GM23338 (cell line): ENCODE results near the gene TMED10. TPM values are rescaled to one million over a fixed set of nuclear protein-coding genes. Genes with fewer than 3 reads are reported as not detected.

Source experiments
- ATAC-seq: fragments of 200-7000 bp; cut with Tn5 transposase; 3 replicates; pipeline ENCODE4 v1.9.1; 2020
- DNase-seq: peaks from one replicate; pipeline ENCODE4 v3.0.0-alpha.2; 2015; ENCODE audit warnings: low spot score
- H2AFZ ChIP-seq: fragments of 200-600 bp; sonication (generic); 2 replicates; pipeline ENCODE4 v1.8.0; 2016; ENCODE audit warnings: antibody characterized with exemption, mild to moderate bottlenecking, moderate library complexity
- H3F3A ChIP-seq: fragments of 200-600 bp; sonication (generic); replicated peaks from 2 replicates; pipeline ENCODE4 v1.8.0; 2017; ENCODE audit warnings: antibody characterized with exemption, mixed run types, low read depth
- H3K27ac ChIP-seq: fragments of 200-600 bp; sonication (generic); 2 replicates; pipeline ENCODE4 v1.6.1; 2016; ENCODE audit warnings: low read depth
- H3K27me3 ChIP-seq: fragments of 200-600 bp; sonication (generic); 2 replicates; pipeline ENCODE4 v1.8.0; 2016; ENCODE audit warnings: mild to moderate bottlenecking, mixed run types, moderate library complexity; ENCODE audit not compliant: insufficient read depth
- H3K36me3 ChIP-seq: fragments of 200-600 bp; sonication (generic); 2 replicates; pipeline ENCODE4 v1.8.0; 2016; ENCODE audit warnings: mild to moderate bottlenecking; ENCODE audit not compliant: insufficient read depth
- H3K4me1 ChIP-seq: fragments of 200-600 bp; sonication (generic); 2 replicates; pipeline ENCODE4 v1.8.0; 2016; ENCODE audit warnings: mild to moderate bottlenecking, moderate library complexity; ENCODE audit not compliant: insufficient read depth
- H3K4me2 ChIP-seq: fragments of 200-600 bp; sonication (generic); 2 replicates; pipeline ENCODE4 v1.7.1; 2017; ENCODE audit warnings: mixed run types
- H3K4me3 ChIP-seq: fragments of 200-600 bp; sonication (generic); 2 replicates; pipeline ENCODE4 v1.6.1; 2016; ENCODE audit warnings: mixed run types
- H3K79me2 ChIP-seq: fragments of 200-600 bp; sonication (generic); replicated peaks from 2 replicates; pipeline ENCODE4 v1.8.0; 2017; ENCODE audit warnings: mild to moderate bottlenecking; ENCODE audit not compliant: insufficient read depth
- H3K9me2 ChIP-seq: fragments of 200-600 bp; sonication (generic); 2 replicates; pipeline ENCODE4 v1.8.0; 2017; ENCODE audit not compliant: insufficient read depth
- H4K20me1 ChIP-seq: fragments of 200-600 bp; sonication (generic); replicated peaks from 2 replicates; pipeline ENCODE4 v1.8.0; 2017; ENCODE audit warnings: mild to moderate bottlenecking; ENCODE audit not compliant: insufficient read depth
- H3K27ac Mint-ChIP-seq: 2 replicates; pipeline ENCODE4 v1.8.0; 2020; ENCODE audit warnings: inconsistent platforms, mild to moderate bottlenecking, moderate library complexity, mixed read lengths
- H3K27me3 Mint-ChIP-seq: 3 replicates; pipeline ENCODE4 v1.8.0; 2022; ENCODE audit warnings: low read depth, mild to moderate bottlenecking, moderate library complexity, mixed read lengths, inconsistent platforms; ENCODE audit not compliant: insufficient read depth, poor library complexity
- H3K36me3 Mint-ChIP-seq: 3 replicates; pipeline ENCODE4 v1.8.0; 2021; ENCODE audit warnings: low read depth, mild to moderate bottlenecking, inconsistent platforms, moderate library complexity, mixed read lengths
- H3K4me1 Mint-ChIP-seq: 3 replicates; pipeline ENCODE4 v1.8.0; 2020; ENCODE audit warnings: mild to moderate bottlenecking, inconsistent platforms, mixed read lengths
- H3K4me3 Mint-ChIP-seq: 3 replicates; pipeline ENCODE4 v1.8.0; 2021; ENCODE audit warnings: moderate library complexity, mild to moderate bottlenecking, inconsistent platforms, mixed read lengths
- H3K9me3 Mint-ChIP-seq: 3 replicates; pipeline ENCODE4 v1.8.0; 2020; ENCODE audit warnings: moderate library complexity, mild to moderate bottlenecking, inconsistent platforms, mixed read lengths
- CREB1 ChIP-seq: fragments of 250-450 bp; sonication (Bioruptor Pico); IDR thresholded peaks from 2 replicates; pipeline ENCODE4 v1.5.0; 2020; ENCODE audit warnings: low read depth, mild to moderate bottlenecking, moderate library complexity
- CTCF ChIP-seq, 2 experiments: fragments of 200-600 bp in 1 of 2; sonication (generic) in 1 of 2; conservative IDR thresholded peaks; 2 replicates each; pipeline versions ENCODE4 v1.5.1 to v1.6.1; 2016 to 2017; ENCODE audit warnings: antibody characterized with exemption in 2 of 2, low read depth in 2 of 2, mild to moderate bottlenecking in 2 of 2, moderate library complexity in 1 of 2
- ETS1 ChIP-seq: IDR thresholded peaks from 2 replicates; pipeline ENCODE4 v1.6.1; 2016; ENCODE audit warnings: antibody characterized with exemption
- EZH2 ChIP-seq: fragments of 200-600 bp; sonication (generic); IDR thresholded peaks from one replicate; pipeline ENCODE4 v1.8.0; 2017; ENCODE audit warnings: antibody characterized with exemption, mild to moderate bottlenecking, low read depth; ENCODE audit not compliant: unreplicated experiment
- EZH2phosphoT487 ChIP-seq: fragments of 200-600 bp; sonication (generic); IDR thresholded peaks from one replicate; pipeline ENCODE4 v1.8.1; 2018; ENCODE audit warnings: antibody characterized with exemption; ENCODE audit not compliant: unreplicated experiment
- JUNB ChIP-seq: IDR thresholded peaks from one replicate; pipeline ENCODE4 v1.6.1; 2016; ENCODE audit warnings: antibody characterized with exemption; ENCODE audit not compliant: unreplicated experiment
- NANOG ChIP-seq: IDR thresholded peaks from 2 replicates; pipeline ENCODE4 v1.6.1; 2016; ENCODE audit warnings: antibody characterized with exemption, borderline replicate concordance
- POLR2AphosphoS5 ChIP-seq: IDR thresholded peaks from 2 replicates; pipeline ENCODE4 v1.6.1; 2016; ENCODE audit warnings: antibody characterized with exemption, low read depth
- REST ChIP-seq: IDR thresholded peaks from one replicate; pipeline ENCODE4 v1.6.1; 2018; ENCODE audit warnings: antibody characterized with exemption; ENCODE audit not compliant: unreplicated experiment
- STAT1 ChIP-seq: IDR thresholded peaks from one replicate; pipeline ENCODE4 v1.6.1; 2016; ENCODE audit warnings: antibody characterized with exemption; ENCODE audit not compliant: unreplicated experiment
- ZNF114 ChIP-seq: fragments of 250-450 bp; sonication (Bioruptor Pico); IDR thresholded peaks from 2 replicates; pipeline ENCODE4 v1.5.0; 2020; ENCODE audit warnings: mild to moderate bottlenecking, moderate library complexity
- ZNF331 ChIP-seq: fragments of 250-450 bp; sonication (Bioruptor Pico); IDR thresholded peaks from 2 replicates; pipeline ENCODE4 v1.5.0; 2020; ENCODE audit warnings: low read depth, mild to moderate bottlenecking, moderate library complexity
- ZNF462 ChIP-seq: fragments of 250-450 bp; sonication (Bioruptor Pico); IDR thresholded peaks from 2 replicates; pipeline ENCODE4 v1.5.0; 2020; ENCODE audit warnings: mild to moderate bottlenecking, moderate library complexity
- polyA plus RNA-seq: library from polyadenylated mRNA; unstranded; fragments of >200 nt; fragmentation: Nextera tagmentation; extraction: Ambion mirVana; gene quantifications from 2 replicates; pipeline ENCODE4 v1.2.1, GENCODE V29; 2016
- total RNA-seq: library from RNA; depleted of rRNA; stranded (reverse); fragments of >200 nt; shearing (Covaris generic); gene quantifications from 2 replicates; pipeline ENCODE4 v1.2.3, GENCODE V29; 2014

TMED10 gene
- total and polyA plus RNA-seq, 2 experiments from 2014 or later: 180 to 196 TPM

- TF ChIP-seq ZNF462 (CRISPR knock-in tag): no peak
- no peak for TF ChIP-seq JUNB
- TF ChIP-seq STAT1: no peak
- no peak for TF ChIP-seq NANOG
- no peak for TF ChIP-seq ETS1
- TF ChIP-seq EZH2: no peak
- TF ChIP-seq CREB1 (CRISPR knock-in tag): no peak
- no peak for TF ChIP-seq ZNF114 (CRISPR knock-in tag)
- TF ChIP-seq REST: no peak
- no peak for TF ChIP-seq EZH2phosphoT487
- no peak for TF ChIP-seq ZNF331
- no peak for TF ChIP-seq CTCF (conservative IDR thresholded peaks at IDR 0.05; ENCODE audit: low read depth in 2 of 2)
- TF ChIP-seq POLR2AphosphoS5: no peak
- peaks cover 6% of the 10 kb centered on the region; the same call in 2 of the 3 replicates for H3K4me1 Mint-ChIP-seq
- H3K27me3 ChIP-seq: no peaks in the 10 kb centered on the region
- ATAC-seq (no peak), DNase-seq (no peak)
- no peaks in the 10 kb centered on the region for H3K9me2 ChIP-seq
- no peaks in the 10 kb centered on the region; the same call in 2 of the 3 replicates for H3K9me3 Mint-ChIP-seq
- peaks cover 70% of the 10 kb centered on the region for H3K36me3 Mint-ChIP-seq
- no peaks in the 10 kb centered on the region for H3F3A ChIP-seq
- H3K27me3 Mint-ChIP-seq: no peaks in the 10 kb centered on the region
- no peaks in the 10 kb centered on the region for H3K79me2 ChIP-seq
- peaks cover 15% of the 10 kb centered on the region; the same call in 1 of the 2 replicates for H3K36me3 ChIP-seq
- H3K27ac Mint-ChIP-seq: no peak overlapping the region
- H3K4me2 ChIP-seq: no peak overlapping the region
- no peaks in the 10 kb centered on the region; the same call in 1 of the 2 replicates for H4K20me1 ChIP-seq
- no peak overlapping the region for H3K4me3 Mint-ChIP-seq
- H3K4me1 ChIP-seq: no peaks in the 10 kb centered on the region; the same call in 1 of the 2 replicates
- H3K4me3 ChIP-seq: no peak overlapping the region
- H3K27ac ChIP-seq: no peak overlapping the region
- no peak overlapping the region for H2AFZ ChIP-seq
Measured at GRCh38 chr14:75095690-75096089, 80.7 kb downstream of the TMED10 start.
